ENCODE data around the gene PLXDC1. TPM values are rescaled to one million over a fixed set of nuclear protein-coding genes. Genes with fewer than 3 reads are reported as not detected.

The PLXDC1 gene
- total RNA-seq, 1 donor from 2014 or later = 19.5 TPM

- TF ChIP-seq CTCF (IDR thresholded peaks at IDR 0.05) = no peak
- intact Hi-C loops (cut with DNase I) = no loop called here
- Histone ChIP-seq H3K27ac (no peak overlapping the region), H3K36me3 (peaks cover 46% of the 10 kb centered on the region), H3K4me3 (no peak overlapping the region), H3K9me3 (no peaks in the 10 kb centered on the region), H3K4me1 (peaks cover 10% of the 10 kb centered on the region), H3K27me3 (ENCODE audit: low read depth) (no peaks in the 10 kb centered on the region)
- DNase-seq (no peak), ATAC-seq (no peak)
Observed at GRCh38 chr17:39175695-39176093, 24.3 kb upstream of the PLXDC1 start.

GRCh38 chr17:39174920-39175694 is 23.7 kb upstream of the PLXDC1 start:
- peak; percentile 70 to 78 for ATAC-seq
- DNase-seq = peak; percentile 84
- H3K4me1 ChIP-seq = peaks cover 10% of the 10 kb centered on the region
- peaks cover 40% of the 10 kb centered on the region for H3K36me3 ChIP-seq
- TF ChIP-seq CTCF (IDR thresholded peaks at IDR 0.05) = peak; percentile 93
- intact Hi-C loops (cut with DNase I) = no loop called here
- peak overlapping the region; percentile 11 for H3K4me3 ChIP-seq
- no peaks in the 10 kb centered on the region for H3K9me3 ChIP-seq
- no peak overlapping the region for H3K27ac ChIP-seq
- H3K27me3 ChIP-seq (ENCODE audit: low read depth) = no peaks in the 10 kb centered on the region

GRCh38 chr17:39173526-39174274 is 22.3 kb upstream of the PLXDC1 start:
- no peak for DNase-seq
- no peak for ATAC-seq

GRCh38 chr17:39173080-39173479 is 21.6 kb upstream of the PLXDC1 start:
- DNase-seq = no peak
- peaks cover 30% of the 10 kb centered on the region for H3K36me3 ChIP-seq
- TF ChIP-seq CTCF (IDR thresholded peaks at IDR 0.05) = no peak
- intact Hi-C loops (cut with DNase I) = no loop called here
- no peaks in the 10 kb centered on the region for H3K9me3 ChIP-seq
- peaks cover 2% of the 10 kb centered on the region for H3K4me1 ChIP-seq
- ATAC-seq = no peak
- no peak overlapping the region for H3K4me3 ChIP-seq
- no peaks in the 10 kb centered on the region for H3K27me3 ChIP-seq (ENCODE audit: low read depth)
- no peak overlapping the region for H3K27ac ChIP-seq

More at GRCh38 chr17:39173526-39174274, 22.3 kb upstream of the PLXDC1 start:
- H3K27ac ChIP-seq = no peak overlapping the region
- no peaks in the 10 kb centered on the region for H3K9me3 ChIP-seq
- no peak overlapping the region for H3K4me3 ChIP-seq
- peaks cover 8% of the 10 kb centered on the region for H3K4me1 ChIP-seq
- intact Hi-C loops (cut with DNase I) = no loop called here
- peaks cover 31% of the 10 kb centered on the region for H3K36me3 ChIP-seq
- no peaks in the 10 kb centered on the region for H3K27me3 ChIP-seq (ENCODE audit: low read depth)
- TF ChIP-seq CTCF (IDR thresholded peaks at IDR 0.05) = no peak

- no peak overlapping the region for H3K4me3 ChIP-seq
- no peaks in the 10 kb centered on the region for H3K27me3 ChIP-seq (ENCODE audit: low read depth)
- H3K9me3 ChIP-seq = no peaks in the 10 kb centered on the region
- H3K36me3 ChIP-seq = peaks cover 19% of the 10 kb centered on the region
- H3K4me1 ChIP-seq = no peaks in the 10 kb centered on the region
- intact Hi-C loops (cut with DNase I) = no loop called here
- H3K27ac ChIP-seq = no peak overlapping the region
- DNase-seq (no peak), ATAC-seq (no peak)
- no peak for TF ChIP-seq CTCF (IDR thresholded peaks at IDR 0.05)
Observed at GRCh38 chr17:39171933-39172332, 20.5 kb upstream of the PLXDC1 start.

All from lower lobe of right lung (tissue), 2 donors.